Measurements from ENCODE around the gene OR10G3.
"Not testable (repeated sequence)": the region's sequence is repeated elsewhere in the genome, so short reads cannot be mapped to it uniquely, and the experiment has no call there.

The OR10G3 gene

DNA sequence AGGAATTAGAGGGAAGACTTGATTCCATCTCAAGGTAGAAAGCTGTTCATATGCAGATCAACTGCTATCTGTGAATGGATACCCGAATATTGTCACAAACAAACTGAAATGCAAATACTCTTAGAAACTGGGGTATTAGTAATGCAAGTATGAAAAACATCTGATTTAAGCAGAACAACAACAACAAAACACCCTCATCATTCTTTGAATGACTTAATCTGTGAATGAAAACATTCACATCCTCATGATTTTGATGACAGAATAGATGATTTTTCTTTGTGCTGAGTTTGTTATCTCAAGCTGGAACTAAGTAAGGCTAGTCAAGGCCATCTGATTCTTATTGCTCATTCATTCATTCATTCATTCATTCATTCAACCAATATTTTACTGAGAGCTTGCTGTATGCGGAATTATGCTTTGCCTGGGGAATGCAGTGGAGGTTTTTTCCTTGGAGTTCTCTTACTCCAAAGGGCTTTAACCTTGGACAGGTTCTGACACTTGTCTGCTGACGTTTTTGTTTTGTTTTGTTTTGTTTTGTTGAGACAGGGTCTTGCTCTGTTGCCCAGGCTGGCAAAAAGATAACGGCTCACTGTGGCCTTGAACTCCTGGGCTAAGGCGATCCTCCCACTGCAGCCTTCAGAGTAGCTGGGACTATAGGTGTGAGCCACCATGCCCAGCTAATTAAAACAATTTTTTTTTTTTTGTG is 23.3 kb downstream of the OR10G3 start:
- peaks cover 17% of the 10 kb centered on the region for H3K4me1 ChIP-seq (ENCODE audit: control insufficient read depth, insufficient read depth, low read length)
- no peak overlapping the region for H3K9ac ChIP-seq (ENCODE audit: low read depth, low read length)
- H3K27me3 ChIP-seq (ENCODE audit: control insufficient read depth, insufficient read depth, low read length), result no peaks in the 10 kb centered on the region
- H3K9me3 ChIP-seq (ENCODE audit: control insufficient read depth, insufficient read depth, low read length), result no peaks in the 10 kb centered on the region
- no peaks in the 10 kb centered on the region for H3K36me3 ChIP-seq (ENCODE audit: control insufficient read depth, insufficient read depth, low read length)
- no peak overlapping the region for H3K4me3 ChIP-seq (ENCODE audit: low read depth, low read length)

GRCh38 chr14:21553266-21553665 is 26.6 kb downstream of the OR10G3 start:
- H3K9ac ChIP-seq (ENCODE audit: low read depth, low read length), result no peak overlapping the region
- H3K4me1 ChIP-seq (ENCODE audit: control insufficient read depth, insufficient read depth, low read length), result peaks cover 17% of the 10 kb centered on the region
- no peak overlapping the region for H3K4me3 ChIP-seq (ENCODE audit: low read depth, low read length)
- H3K36me3 ChIP-seq (ENCODE audit: control insufficient read depth, insufficient read depth, low read length), result no peaks in the 10 kb centered on the region
- no peaks in the 10 kb centered on the region for H3K9me3 ChIP-seq (ENCODE audit: control insufficient read depth, insufficient read depth, low read length)
- H3K27me3 ChIP-seq (ENCODE audit: control insufficient read depth, insufficient read depth, low read length), result no peaks in the 10 kb centered on the region

GRCh38 chr14:21544588-21544987 is 35.3 kb downstream of the OR10G3 start:
- H3K27me3 ChIP-seq (ENCODE audit: control insufficient read depth, insufficient read depth, low read length); H3K4me3 ChIP-seq (ENCODE audit: low read depth, low read length); H3K9ac ChIP-seq (ENCODE audit: low read depth, low read length); H3K36me3 ChIP-seq (ENCODE audit: control insufficient read depth, insufficient read depth, low read length); H3K9me3 ChIP-seq (ENCODE audit: control insufficient read depth, insufficient read depth, low read length); H3K4me1 ChIP-seq (ENCODE audit: control insufficient read depth, insufficient read depth, low read length): not testable (repeated sequence)

GRCh38 chr14:21543963-21544362 is 35.9 kb downstream of the OR10G3 start:
- no peaks in the 10 kb centered on the region for H3K9me3 ChIP-seq (ENCODE audit: control insufficient read depth, insufficient read depth, low read length)
- H3K36me3 ChIP-seq (ENCODE audit: control insufficient read depth, insufficient read depth, low read length), result no peaks in the 10 kb centered on the region
- no peak overlapping the region for H3K9ac ChIP-seq (ENCODE audit: low read depth, low read length)
- H3K27me3 ChIP-seq (ENCODE audit: control insufficient read depth, insufficient read depth, low read length), result no peaks in the 10 kb centered on the region
- peaks cover 16% of the 10 kb centered on the region for H3K4me1 ChIP-seq (ENCODE audit: control insufficient read depth, insufficient read depth, low read length)
- no peak overlapping the region for H3K4me3 ChIP-seq (ENCODE audit: low read depth, low read length)

- Histone ChIP-seq H3K9ac (ENCODE audit: low read depth, low read length) (no peak overlapping the region), H3K27me3 (ENCODE audit: control insufficient read depth, insufficient read depth, low read length) (no peaks in the 10 kb centered on the region), H3K4me1 (ENCODE audit: control insufficient read depth, insufficient read depth, low read length) (peaks cover 20% of the 10 kb centered on the region), H3K9me3 (ENCODE audit: control insufficient read depth, insufficient read depth, low read length) (no peaks in the 10 kb centered on the region), H3K36me3 (ENCODE audit: control insufficient read depth, insufficient read depth, low read length) (no peaks in the 10 kb centered on the region), H3K4me3 (ENCODE audit: low read depth, low read length) (no peak overlapping the region)
Measured at GRCh38 chr14:21543521-21543960, 36.3 kb downstream of the OR10G3 start.

- Histone ChIP-seq H3K9me3 (ENCODE audit: control insufficient read depth, insufficient read depth, low read length) (no peaks in the 10 kb centered on the region), H3K36me3 (ENCODE audit: control insufficient read depth, insufficient read depth, low read length) (no peaks in the 10 kb centered on the region), H3K9ac (ENCODE audit: low read depth, low read length) (no peak overlapping the region), H3K4me1 (ENCODE audit: control insufficient read depth, insufficient read depth, low read length) (peaks cover 25% of the 10 kb centered on the region), H3K27me3 (ENCODE audit: control insufficient read depth, insufficient read depth, low read length) (no peaks in the 10 kb centered on the region), H3K4me3 (ENCODE audit: low read depth, low read length) (no peak overlapping the region)
Measured at GRCh38 chr14:21541413-21542074, 38.3 kb downstream of the OR10G3 start.

GRCh38 chr14:21539189-21539940 is 40.5 kb downstream of the OR10G3 start:
- Histone ChIP-seq H3K9ac (ENCODE audit: low read depth, low read length) (peak overlapping the region; percentile 18), H3K4me1 (ENCODE audit: control insufficient read depth, insufficient read depth, low read length) (peaks cover 30% of the 10 kb centered on the region), H3K27me3 (ENCODE audit: control insufficient read depth, insufficient read depth, low read length) (no peaks in the 10 kb centered on the region), H3K9me3 (ENCODE audit: control insufficient read depth, insufficient read depth, low read length) (no peaks in the 10 kb centered on the region), H3K4me3 (ENCODE audit: low read depth, low read length) (peak overlapping the region; percentile 6), H3K36me3 (ENCODE audit: control insufficient read depth, insufficient read depth, low read length) (no peaks in the 10 kb centered on the region)

DNA sequence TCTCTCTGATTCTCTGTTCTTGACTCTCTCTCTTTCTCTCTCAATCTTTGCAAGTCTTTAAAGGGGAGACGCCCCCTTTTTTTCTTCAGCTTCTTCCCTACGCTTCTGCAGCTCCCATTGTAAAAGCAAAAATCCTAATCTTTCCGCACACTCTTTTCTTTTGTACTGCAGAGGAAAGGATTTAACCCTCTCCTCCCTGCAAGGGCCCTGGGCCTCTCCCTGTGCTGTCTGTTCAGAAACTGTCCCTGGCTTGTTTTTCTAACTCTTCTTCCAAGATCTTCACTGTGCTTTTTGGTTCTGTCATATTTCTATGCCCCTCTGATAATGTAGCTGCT is 42.8 kb downstream of the OR10G3 start:
- Histone ChIP-seq H3K9me3 (ENCODE audit: control insufficient read depth, insufficient read depth, low read length) (no peaks in the 10 kb centered on the region), H3K4me1 (ENCODE audit: control insufficient read depth, insufficient read depth, low read length) (peaks cover 36% of the 10 kb centered on the region), H3K27me3 (ENCODE audit: control insufficient read depth, insufficient read depth, low read length) (no peaks in the 10 kb centered on the region), H3K36me3 (ENCODE audit: control insufficient read depth, insufficient read depth, low read length) (no peaks in the 10 kb centered on the region), H3K4me3 (ENCODE audit: low read depth, low read length) (peak overlapping the region; percentile 94), H3K9ac (ENCODE audit: low read depth, low read length) (peak overlapping the region; percentile 76)

DNA sequence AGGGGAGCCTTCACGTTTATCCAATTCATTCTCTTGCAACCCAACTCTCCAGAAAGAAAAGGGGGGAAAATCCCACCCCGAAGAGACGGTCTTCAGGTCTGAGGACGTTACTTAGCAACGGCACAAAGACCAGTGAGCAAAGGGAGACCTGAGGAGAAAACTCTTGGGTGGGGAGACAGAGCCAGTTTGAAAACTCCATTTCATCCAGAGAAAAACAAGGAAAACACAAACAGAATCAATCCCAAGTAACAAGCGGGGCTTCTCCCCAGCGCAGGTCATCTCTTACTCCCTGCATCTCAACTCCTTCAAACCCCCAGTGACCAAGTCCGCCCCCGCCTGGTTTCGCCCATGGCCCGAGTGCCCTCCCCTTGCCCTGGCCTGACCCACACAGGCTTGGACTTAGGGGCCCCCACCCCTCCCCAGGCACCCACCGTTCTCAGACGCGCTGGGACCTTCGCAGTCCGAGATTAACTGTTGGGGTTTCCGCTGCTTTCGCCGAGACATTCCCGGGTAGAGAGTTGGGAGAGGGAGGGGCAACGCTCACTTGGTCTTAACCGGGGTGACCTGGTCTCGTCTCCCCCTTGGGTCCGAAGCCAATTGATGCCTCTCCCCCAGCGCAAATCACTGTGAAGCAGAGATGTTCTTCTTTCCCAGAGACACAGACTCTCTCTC is 43.3 kb downstream of the OR10G3 start:
- Histone ChIP-seq H3K9ac (ENCODE audit: low read depth, low read length) (peak overlapping the region; percentile 76), H3K27me3 (ENCODE audit: control insufficient read depth, insufficient read depth, low read length) (no peaks in the 10 kb centered on the region), H3K4me1 (ENCODE audit: control insufficient read depth, insufficient read depth, low read length) (peaks cover 36% of the 10 kb centered on the region), H3K36me3 (ENCODE audit: control insufficient read depth, insufficient read depth, low read length) (no peaks in the 10 kb centered on the region), H3K4me3 (ENCODE audit: low read depth, low read length) (peak overlapping the region; percentile 94), H3K9me3 (ENCODE audit: control insufficient read depth, insufficient read depth, low read length) (no peaks in the 10 kb centered on the region)

GRCh38 chr14:21535545-21536417 is 44.1 kb downstream of the OR10G3 start:
- no peaks in the 10 kb centered on the region for H3K27me3 ChIP-seq (ENCODE audit: control insufficient read depth, insufficient read depth, low read length)
- no peaks in the 10 kb centered on the region for H3K36me3 ChIP-seq (ENCODE audit: control insufficient read depth, insufficient read depth, low read length)
- peak overlapping the region; percentile 76 for H3K9ac ChIP-seq (ENCODE audit: low read depth, low read length)
- no peaks in the 10 kb centered on the region for H3K9me3 ChIP-seq (ENCODE audit: control insufficient read depth, insufficient read depth, low read length)
- H3K4me3 ChIP-seq (ENCODE audit: low read depth, low read length), result peak overlapping the region; percentile 94
- H3K4me1 ChIP-seq (ENCODE audit: control insufficient read depth, insufficient read depth, low read length), result peaks cover 39% of the 10 kb centered on the region

- Histone ChIP-seq H3K27me3 (ENCODE audit: control insufficient read depth, insufficient read depth, low read length) (no peaks in the 10 kb centered on the region), H3K4me1 (ENCODE audit: control insufficient read depth, insufficient read depth, low read length) (peaks cover 41% of the 10 kb centered on the region), H3K9ac (ENCODE audit: low read depth, low read length) (peak overlapping the region; percentile 66), H3K9me3 (ENCODE audit: control insufficient read depth, insufficient read depth, low read length) (no peaks in the 10 kb centered on the region), H3K4me3 (ENCODE audit: low read depth, low read length) (peak overlapping the region; percentile 94), H3K36me3 (ENCODE audit: control insufficient read depth, insufficient read depth, low read length) (no peaks in the 10 kb centered on the region)
Measured at GRCh38 chr14:21534576-21534975, 45.3 kb downstream of the OR10G3 start.

Measured in iPS-15b (cell line).